OCI-LY7 (cell line): Measurements from ENCODE around the gene CYP2D6. TPM values are rescaled to one million over a fixed set of nuclear protein-coding genes. Genes with fewer than 3 reads are reported as not detected.

Experiments
- BruUV-seq: library from RNA; stranded (reverse); fragments of 400-500 nt; replicated peaks from 2 replicates; lab custom pipeline; 2021; lab: Mats Ljungman, UMichigan
- CTCF ChIA-PET: fragments of 300-600 bp; sonication (Branson Sonifier 250); formaldehyde crosslinking; loops from one replicate; lab custom pipeline; 2022; ENCODE audit warnings: antibody characterized with exemption; ENCODE audit not compliant: unreplicated experiment; lab: Charles Lee
- POLR2A ChIA-PET: fragments of 300-600 bp; sonication (Branson Sonifier 250); formaldehyde crosslinking; loops from one replicate; lab custom pipeline; 2022; ENCODE audit warnings: antibody characterized with exemption; lab: Charles Lee
- DNase-seq: peaks from one replicate; pipeline ENCODE4 v3.0.0-alpha.2; 2015; ENCODE audit warnings: low spot score
- H2AFZ ChIP-seq: fragments of 200-600 bp; sonication (generic), shearing (Covaris generic); 2 replicates; pipeline ENCODE4 v1.6.1; 2014; ENCODE audit warnings: mild to moderate bottlenecking, antibody characterized with exemption, low read length, moderate library complexity
- H3K27ac ChIP-seq: fragments of 200-600 bp; sonication (generic); 2 replicates; pipeline ENCODE4 v1.5.1; 2014; ENCODE audit warnings: mixed run types, low read depth, mild to moderate bottlenecking, moderate library complexity, low read length, inconsistent platforms; ENCODE audit not compliant: poor library complexity, severe bottlenecking
- H3K36me3 ChIP-seq: fragments of 200-600 bp; sonication (generic); 2 replicates; pipeline ENCODE4 v1.6.1; 2014; ENCODE audit warnings: mild to moderate bottlenecking, antibody characterized with exemption, low read length, moderate library complexity, mixed read lengths; ENCODE audit not compliant: insufficient read depth
- H3K4me1 ChIP-seq: fragments of 200-600 bp; sonication (generic); 2 replicates; pipeline ENCODE4 v1.5.1; 2014; ENCODE audit warnings: mild to moderate bottlenecking, low read length; ENCODE audit not compliant: insufficient read depth, poor library complexity, severe bottlenecking
- H3K4me2 ChIP-seq: fragments of 200-600 bp; sonication (generic); 2 replicates; pipeline ENCODE4 v1.6.1; 2014; ENCODE audit warnings: mild to moderate bottlenecking, low read length
- H3K4me3 ChIP-seq: fragments of 200-600 bp; sonication (generic); 2 replicates; pipeline ENCODE4 v1.5.1; 2014; ENCODE audit warnings: mild to moderate bottlenecking, low read depth, low read length; ENCODE audit not compliant: poor library complexity, severe bottlenecking
- H3K79me2 ChIP-seq: fragments of 200-600 bp; sonication (generic); 2 replicates; pipeline ENCODE4 v1.6.1; 2016; ENCODE audit warnings: low read depth, mild to moderate bottlenecking, low read length, moderate library complexity, mixed read lengths; ENCODE audit not compliant: insufficient read depth
- H3K9me2 ChIP-seq: fragments of 200-600 bp; sonication (generic); 2 replicates; pipeline ENCODE4 v1.6.1; 2016; ENCODE audit warnings: mild to moderate bottlenecking, low read length, mixed read lengths; ENCODE audit not compliant: insufficient read depth
- H3K9me3 ChIP-seq: fragments of 200-600 bp; sonication (generic); 2 replicates; pipeline ENCODE4 v1.6.1; 2014; ENCODE audit warnings: mild to moderate bottlenecking, mixed run types, low read length, mixed read lengths
- H4K20me1 ChIP-seq: fragments of 200-600 bp; sonication (generic); 2 replicates; pipeline ENCODE4 v1.6.1; 2014; ENCODE audit warnings: mild to moderate bottlenecking, antibody characterized with exemption, low read length, moderate library complexity, mixed read lengths; ENCODE audit not compliant: insufficient read depth
- EZH2phosphoT487 ChIP-seq: fragments of 200-600 bp; sonication (generic); IDR thresholded peaks from 2 replicates; pipeline ENCODE4 v1.6.1; 2018; ENCODE audit warnings: low read depth, borderline replicate concordance, mild to moderate bottlenecking, mixed run types, antibody characterized with exemption, low read length, moderate library complexity, mixed read lengths
- intact Hi-C: fragments of 100-400 bp; cut with micrococcal nuclease; formaldehyde crosslinking; loops from one replicate; pipeline ENCODE4 v1.10.0; 2022; ENCODE audit not compliant: unreplicated experiment
- total RNA-seq, 2 experiments: library from RNA; depleted of rRNA in 1 of 2; stranded (reverse); fragments of >200 nt in 1 of 2; shearing (Covaris generic) in 1 of 2; gene quantifications; 2 replicates each; pipeline ENCODE4 v1.2.3, GENCODE V29; 2014 to 2022
- TF ChIP-seq, protein P1 (sequence below): fragments of 200-600 bp; sonication (generic); conservative IDR thresholded peaks from 2 replicates; pipeline ENCODE4 v1.5.1; 2014; ENCODE audit warnings: mild to moderate bottlenecking, antibody characterized with exemption, low read length, moderate library complexity, mixed read lengths

CYP2D6 gene
- total RNA-seq, 2 experiments from 2014 or later = 3.0 to 4.1 TPM

DNA sequence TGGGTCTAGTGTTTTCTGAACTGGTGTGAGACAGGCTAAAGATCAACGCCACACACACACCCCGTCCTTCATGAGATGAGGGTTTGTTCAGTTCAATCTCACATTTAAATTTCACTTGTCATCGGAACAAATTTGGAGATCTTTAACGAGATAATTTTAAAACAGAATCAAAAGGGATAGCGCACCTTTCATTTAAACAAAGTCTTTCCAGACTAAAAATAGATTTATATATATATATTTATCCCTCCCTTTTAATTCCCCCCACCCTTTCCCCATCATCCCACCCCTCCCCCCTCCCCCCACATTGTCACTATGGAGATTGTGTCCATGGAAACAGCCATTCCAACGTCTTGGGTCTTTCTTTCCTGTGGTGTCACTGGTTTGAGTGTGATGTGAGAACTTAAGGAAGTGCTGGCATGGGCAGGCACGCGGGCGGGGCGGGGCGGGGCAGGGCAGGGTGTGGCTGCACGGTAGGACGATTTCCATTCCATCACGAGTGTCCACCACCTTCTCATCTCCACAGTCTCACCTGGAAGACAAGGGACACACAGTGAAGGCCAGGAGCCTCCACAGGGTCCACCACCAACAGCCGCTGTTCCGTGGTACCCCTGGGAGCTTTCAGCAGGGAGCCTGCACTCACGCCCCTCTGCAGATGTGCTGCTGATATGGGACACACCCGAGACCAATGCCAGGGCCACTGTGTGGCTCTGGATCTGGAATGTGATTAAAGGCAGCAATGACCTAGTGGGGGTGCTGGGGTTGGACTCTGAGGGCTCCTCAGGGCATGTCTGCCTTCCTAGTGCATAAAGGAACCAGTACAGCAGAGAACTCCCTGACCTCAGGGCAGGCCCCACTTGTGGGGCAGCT, 30.5 kb upstream of the CYP2D6 start:
- Histone ChIP-seq H2AFZ (no peak overlapping the region), H3K27ac (no peak overlapping the region), H3K79me2 (no peaks in the 10 kb centered on the region), H3K9me3 (no peaks in the 10 kb centered on the region), H3K36me3 (peaks cover 28% of the 10 kb centered on the region; the same call in 1 of the 2 replicates), H3K4me2 (no peak overlapping the region), H3K9me2 (no peaks in the 10 kb centered on the region), H4K20me1 (no peaks in the 10 kb centered on the region), H3K4me1 (no peaks in the 10 kb centered on the region), H3K4me3 (no peak overlapping the region)
- intact Hi-C loops = no loop called here
- DNase-seq = no peak
- ChIA-PET CTCF (no interaction called here), POLR2A (no interaction called here)
- no peak for TF ChIP-seq EZH2phosphoT487
- TF ChIP-seq, protein P1, sequence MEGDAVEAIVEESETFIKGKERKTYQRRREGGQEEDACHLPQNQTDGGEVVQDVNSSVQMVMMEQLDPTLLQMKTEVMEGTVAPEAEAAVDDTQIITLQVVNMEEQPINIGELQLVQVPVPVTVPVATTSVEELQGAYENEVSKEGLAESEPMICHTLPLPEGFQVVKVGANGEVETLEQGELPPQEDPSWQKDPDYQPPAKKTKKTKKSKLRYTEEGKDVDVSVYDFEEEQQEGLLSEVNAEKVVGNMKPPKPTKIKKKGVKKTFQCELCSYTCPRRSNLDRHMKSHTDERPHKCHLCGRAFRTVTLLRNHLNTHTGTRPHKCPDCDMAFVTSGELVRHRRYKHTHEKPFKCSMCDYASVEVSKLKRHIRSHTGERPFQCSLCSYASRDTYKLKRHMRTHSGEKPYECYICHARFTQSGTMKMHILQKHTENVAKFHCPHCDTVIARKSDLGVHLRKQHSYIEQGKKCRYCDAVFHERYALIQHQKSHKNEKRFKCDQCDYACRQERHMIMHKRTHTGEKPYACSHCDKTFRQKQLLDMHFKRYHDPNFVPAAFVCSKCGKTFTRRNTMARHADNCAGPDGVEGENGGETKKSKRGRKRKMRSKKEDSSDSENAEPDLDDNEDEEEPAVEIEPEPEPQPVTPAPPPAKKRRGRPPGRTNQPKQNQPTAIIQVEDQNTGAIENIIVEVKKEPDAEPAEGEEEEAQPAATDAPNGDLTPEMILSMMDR = no peak
- BruUV-seq = no TSS peak

DNA sequence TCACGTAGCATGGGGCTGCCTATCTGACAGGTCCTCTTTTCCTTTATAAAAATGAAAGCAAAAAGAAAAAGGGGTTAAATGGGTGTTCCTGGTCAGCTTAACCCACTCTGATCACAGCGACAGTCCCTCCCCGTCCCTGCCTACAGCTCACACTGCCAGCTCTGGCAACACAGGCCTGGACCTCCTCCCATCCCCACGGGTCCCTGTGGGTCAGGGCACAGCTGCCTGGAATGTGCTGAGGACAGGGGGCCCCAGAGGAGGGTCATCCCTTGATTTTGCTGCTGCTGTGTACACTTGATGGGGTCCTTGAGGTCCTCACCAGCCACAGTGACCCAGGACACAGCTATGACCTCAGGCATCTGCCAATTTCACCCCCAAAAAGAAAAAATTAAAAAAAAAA, 29.6 kb upstream of the CYP2D6 start:
- intact Hi-C loops = no loop called here
- H3K9me3 ChIP-seq = no peaks in the 10 kb centered on the region
- ChIA-PET CTCF (no interaction called here), POLR2A (interaction anchor here (1.1 kb wide), 1 partner anchor 13 kb away, joined by 3 read pairs; no protein-coding TSS in a partner anchor)
- H3K4me1 ChIP-seq = no peaks in the 10 kb centered on the region
- DNase-seq = no peak
- H3K27ac ChIP-seq = no peak overlapping the region
- TF ChIP-seq EZH2phosphoT487 = no peak
- TF ChIP-seq, protein P1 = no peak
- H3K9me2 ChIP-seq = no peaks in the 10 kb centered on the region
- peaks cover 25% of the 10 kb centered on the region; the same call in 1 of the 2 replicates for H3K36me3 ChIP-seq
- H4K20me1 ChIP-seq = no peaks in the 10 kb centered on the region
- no peak overlapping the region for H3K4me2 ChIP-seq
- no peak overlapping the region for H3K4me3 ChIP-seq
- TSS peak; percentile 88 for BruUV-seq
- H2AFZ ChIP-seq = no peak overlapping the region
- H3K79me2 ChIP-seq = no peaks in the 10 kb centered on the region
